Stimulated activated CD4-positive, alpha-beta T cell treated with anti-CD3 and anti-CD28 coated beads, Interleukin-4, amount 100 ng/mL, for 1 hour (primary cell): ENCODE results near the gene TNIP1.

ENCODE experiments used
- DNase-seq: peaks from one replicate; pipeline ENCODE4 v3.0.0-alpha.2; 2020

The TNIP1 gene

GRCh38 chr5:151037561-151038411 is 43.0 kb downstream of the TNIP1 start:
- DNase-seq, result no peak

DNA sequence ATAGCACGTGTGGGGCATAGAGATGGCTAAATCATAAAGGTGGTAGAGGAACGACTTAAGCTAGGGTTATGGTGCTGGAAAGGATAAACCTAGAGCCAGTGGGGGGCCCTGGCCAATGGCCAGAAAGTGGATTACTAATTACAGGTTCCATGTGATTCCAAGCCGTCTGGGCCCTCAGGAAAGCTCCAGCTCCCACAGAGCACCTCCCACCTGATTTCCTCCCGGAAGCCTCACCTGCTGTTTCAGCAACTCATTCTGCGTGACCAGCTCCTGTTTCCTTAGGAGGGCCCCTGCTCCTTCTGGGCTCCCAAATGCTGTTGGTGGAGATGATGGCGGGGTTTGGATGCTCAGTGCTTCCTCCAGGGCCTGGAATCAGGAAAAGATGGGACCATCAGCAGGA is 44.3 kb downstream of the TNIP1 start:
- DNase-seq, result no peak

DNA sequence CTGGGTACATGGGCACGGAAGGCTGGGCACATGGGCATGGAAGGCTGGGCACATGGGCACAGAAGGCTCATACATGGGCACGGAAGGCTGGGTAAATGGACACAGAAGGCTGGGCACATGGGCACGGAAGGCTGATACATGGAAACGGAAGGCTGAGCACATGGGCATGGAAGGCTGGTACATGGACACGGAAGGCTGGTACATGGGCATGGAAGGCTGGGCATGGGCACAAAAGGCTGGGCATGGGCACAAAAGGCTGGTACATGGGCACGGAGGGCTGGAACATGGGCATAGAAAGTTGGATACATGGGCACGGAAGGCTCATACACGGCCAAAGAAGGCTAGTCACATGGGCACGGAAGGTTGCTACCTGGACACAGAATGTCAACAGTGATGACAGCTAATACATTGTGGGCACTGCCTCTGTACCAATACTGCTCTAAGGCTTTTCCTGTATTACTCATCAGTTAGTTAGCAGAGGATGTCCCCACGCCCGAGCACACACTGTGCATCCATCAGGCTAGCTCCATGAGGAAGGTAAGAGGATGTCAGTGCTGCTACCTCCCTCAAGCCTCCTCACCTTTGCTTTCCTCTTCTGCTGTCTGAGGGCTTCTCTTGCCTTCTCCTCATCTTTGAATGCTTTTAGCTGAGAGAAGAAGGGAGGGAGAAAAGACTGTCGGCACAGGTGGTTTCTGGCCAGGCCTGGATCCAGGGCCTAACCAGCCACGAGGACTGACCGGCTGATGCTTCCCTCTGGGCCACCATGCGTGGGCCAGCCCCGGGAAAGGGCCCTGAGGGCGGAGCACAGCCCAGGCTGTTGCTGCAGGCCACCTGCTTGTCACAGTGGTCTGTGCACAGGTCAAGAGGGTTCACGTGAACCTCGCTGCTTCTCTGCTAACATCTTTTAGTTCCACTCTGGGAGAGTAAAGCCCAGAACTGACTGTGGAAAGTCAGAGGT is 46.1 kb downstream of the TNIP1 start:
- no peak for DNase-seq

GRCh38 chr5:151033217-151033934 is 47.5 kb downstream of the TNIP1 start:
- no peak for DNase-seq

GRCh38 chr5:151031554-151031953 is 49.3 kb downstream of the TNIP1 start:
- DNase-seq, result no peak

- DNase-seq, result no peak
Observed at GRCh38 chr5:151030379-151030778, 50.5 kb downstream of the TNIP1 start.

GRCh38 chr5:151030056-151030336 is 50.8 kb downstream of the TNIP1 start:
- DNase-seq, result no peak

- no peak for DNase-seq
Observed at GRCh38 chr5:151029179-151030055, 51.4 kb downstream of the TNIP1 start.

- no peak for DNase-seq
Observed at GRCh38 chr5:151028717-151029116, 52.1 kb downstream of the TNIP1 start.

DNA sequence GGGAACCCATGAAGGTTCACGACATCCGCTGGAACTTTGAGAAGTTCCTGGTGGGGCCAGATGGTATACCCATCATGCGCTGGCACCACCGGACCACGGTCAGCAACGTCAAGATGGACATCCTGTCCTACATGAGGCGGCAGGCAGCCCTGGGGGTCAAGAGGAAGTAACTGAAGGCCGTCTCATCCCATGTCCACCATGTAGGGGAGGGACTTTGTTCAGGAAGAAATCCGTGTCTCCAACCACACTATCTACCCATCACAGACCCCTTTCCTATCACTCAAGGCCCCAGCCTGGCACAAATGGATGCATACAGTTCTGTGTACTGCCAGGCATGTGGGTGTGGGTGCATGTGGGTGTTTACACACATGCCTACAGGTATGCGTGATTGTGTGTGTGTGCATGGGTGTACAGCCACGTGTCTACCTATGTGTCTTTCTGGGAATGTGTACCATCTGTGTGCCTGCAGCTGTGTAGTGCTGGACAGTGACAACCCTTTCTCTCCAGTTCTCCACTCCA is 52.8 kb downstream of the TNIP1 start:
- no peak for DNase-seq

DNA sequence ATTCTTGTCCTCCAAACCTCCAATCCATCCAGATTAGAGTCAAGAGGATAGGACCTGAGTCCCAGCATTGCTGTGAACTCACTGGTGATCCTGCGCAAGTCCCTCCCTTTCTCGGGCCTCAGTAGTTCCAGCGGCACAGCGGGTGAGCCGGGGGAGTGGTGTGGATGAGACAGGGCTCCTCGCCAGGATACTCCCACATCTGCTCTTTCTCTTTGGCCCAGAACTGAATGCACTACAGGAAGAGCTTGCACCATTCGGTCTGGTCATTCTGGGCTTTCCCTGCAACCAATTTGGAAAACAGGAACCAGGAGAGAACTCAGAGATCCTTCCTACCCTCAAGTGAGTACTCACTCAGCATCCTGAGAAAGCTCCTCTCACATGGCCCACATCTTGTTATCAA is 54.2 kb downstream of the TNIP1 start:
- no peak for DNase-seq

DNA sequence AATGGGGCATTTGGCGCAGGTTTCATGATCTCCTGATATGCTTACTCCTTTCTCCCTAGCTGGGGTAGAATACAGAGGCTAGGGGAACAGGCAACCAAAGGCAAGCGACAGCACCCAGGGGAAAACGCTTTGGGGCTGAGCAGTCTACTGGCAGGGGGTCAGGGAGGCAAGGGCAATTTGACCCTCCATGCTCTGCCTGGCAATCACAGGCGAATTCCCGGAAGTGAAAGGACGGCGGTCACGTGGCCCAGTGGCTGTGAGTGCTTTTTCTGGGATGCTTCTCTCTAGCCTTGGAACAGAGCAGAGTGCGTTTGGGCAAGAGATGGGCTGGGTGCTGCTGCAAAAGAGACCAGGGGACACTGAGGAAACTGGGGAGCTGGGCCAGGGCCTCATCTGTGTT is 54.7 kb downstream of the TNIP1 start:
- no peak for DNase-seq

GRCh38 chr5:151025250-151025606 is 55.6 kb downstream of the TNIP1 start:
- no peak for DNase-seq

DNA sequence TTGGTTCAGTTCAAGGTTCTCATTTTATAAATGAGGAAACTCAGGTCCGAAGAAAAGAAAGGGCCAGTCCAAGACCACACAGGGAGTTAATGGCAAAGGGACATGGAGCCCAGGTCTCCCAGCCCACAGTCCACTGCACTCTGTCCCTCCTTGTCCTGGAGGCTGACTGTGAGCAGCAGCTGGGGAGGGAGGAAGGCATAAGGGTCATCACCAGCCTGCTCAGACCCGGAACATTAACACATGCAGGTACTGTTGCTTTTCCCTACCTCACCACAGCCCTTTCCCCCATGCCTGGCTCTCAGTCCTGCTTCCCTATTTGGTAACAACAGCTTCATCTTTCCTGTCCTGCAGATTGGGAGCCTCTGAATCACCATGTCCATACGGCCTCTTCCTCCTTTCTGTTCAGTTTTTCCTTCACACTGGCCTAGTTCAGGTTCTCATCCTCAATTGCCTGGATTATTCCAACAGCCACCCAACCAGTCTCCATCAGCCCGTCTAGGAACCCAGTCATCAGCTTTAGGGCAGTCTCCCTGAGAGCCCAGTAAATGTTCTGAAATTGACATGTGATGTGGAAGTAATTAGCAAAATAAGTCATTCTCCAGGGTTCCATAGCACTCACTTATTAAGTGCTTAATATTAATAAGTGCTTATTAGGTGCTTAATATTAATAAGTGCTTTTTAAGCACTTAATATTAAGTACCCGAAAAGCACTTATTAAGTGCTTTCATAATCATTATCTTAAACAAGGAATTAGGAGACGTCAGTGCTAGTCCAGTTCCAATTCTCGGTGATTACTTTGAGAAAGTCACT is 56.2 kb downstream of the TNIP1 start:
- no peak for DNase-seq

GRCh38 chr5:151023651-151024050 is 57.2 kb downstream of the TNIP1 start:
- no peak for DNase-seq

DNA sequence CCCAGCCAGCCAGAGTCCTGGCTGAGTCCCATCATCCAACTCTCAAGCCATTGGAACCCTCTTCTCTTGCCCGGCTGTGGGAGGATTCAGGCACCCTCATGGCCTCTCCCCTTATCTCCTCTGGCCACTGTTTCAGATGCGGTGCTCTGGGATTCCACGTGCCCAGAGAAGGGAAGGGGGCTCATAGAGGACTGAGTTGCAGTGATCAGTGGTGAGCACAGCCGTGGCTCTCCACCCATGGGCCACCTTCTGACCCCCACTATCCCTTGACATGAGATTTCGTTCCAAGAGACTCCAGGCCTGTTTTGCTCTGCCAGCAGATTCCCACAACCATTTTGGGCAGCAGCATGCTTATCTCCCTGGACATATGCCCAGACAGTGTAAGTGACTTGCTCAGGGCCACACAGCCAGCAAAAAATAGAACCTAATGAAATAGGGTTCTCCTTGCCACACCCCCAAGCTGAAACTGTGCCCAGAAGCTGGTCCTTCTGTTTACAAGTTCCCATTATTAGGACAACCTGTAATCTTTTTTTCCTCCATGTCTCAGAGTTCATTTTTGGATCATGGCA is 57.7 kb downstream of the TNIP1 start:
- DNase-seq, result no peak

DNA sequence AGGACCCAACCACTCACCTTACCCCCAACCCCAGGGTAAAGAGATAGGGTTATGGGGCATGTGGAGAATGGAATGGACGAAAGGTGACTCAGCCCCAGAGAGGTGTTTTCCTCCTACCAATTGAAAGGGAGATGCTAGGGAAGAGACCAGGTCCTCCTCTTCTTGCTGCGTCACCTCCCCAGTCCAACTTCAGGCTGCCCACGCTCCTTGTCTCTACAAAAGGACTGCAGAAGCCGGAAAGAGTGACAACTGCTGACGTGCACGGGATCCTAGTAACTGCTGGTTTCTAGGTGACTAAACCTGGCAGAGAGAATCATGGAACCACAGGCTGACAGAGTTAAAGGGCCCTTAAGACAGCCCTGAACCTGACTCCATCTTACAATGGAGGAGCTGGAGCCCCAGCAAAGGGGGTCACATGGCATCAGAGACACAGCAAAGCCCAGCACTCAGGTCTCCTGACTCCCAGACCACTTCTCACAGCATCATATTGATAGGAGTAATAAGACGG is 58.3 kb downstream of the TNIP1 start:
- no peak for DNase-seq

DNA sequence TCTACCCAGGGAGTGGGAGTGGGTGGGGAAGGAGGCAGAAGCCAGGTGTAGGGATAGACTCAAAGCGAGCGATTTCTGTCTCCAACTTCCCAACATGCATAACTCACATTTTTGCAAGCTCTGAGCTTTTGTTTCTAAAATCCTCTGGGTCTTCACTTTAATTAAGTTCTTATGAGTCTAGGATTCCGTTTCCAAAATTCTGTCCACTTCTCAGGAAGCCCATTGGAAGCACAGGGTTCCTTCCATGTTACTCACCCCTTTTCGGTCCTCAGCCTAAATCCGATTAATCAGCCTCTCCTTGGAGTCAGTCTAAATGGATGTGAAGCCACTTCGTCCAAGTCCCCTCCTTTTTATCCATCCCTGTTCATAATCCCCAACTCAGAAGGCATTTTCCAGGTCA is 59.1 kb downstream of the TNIP1 start:
- no peak for DNase-seq

DNA sequence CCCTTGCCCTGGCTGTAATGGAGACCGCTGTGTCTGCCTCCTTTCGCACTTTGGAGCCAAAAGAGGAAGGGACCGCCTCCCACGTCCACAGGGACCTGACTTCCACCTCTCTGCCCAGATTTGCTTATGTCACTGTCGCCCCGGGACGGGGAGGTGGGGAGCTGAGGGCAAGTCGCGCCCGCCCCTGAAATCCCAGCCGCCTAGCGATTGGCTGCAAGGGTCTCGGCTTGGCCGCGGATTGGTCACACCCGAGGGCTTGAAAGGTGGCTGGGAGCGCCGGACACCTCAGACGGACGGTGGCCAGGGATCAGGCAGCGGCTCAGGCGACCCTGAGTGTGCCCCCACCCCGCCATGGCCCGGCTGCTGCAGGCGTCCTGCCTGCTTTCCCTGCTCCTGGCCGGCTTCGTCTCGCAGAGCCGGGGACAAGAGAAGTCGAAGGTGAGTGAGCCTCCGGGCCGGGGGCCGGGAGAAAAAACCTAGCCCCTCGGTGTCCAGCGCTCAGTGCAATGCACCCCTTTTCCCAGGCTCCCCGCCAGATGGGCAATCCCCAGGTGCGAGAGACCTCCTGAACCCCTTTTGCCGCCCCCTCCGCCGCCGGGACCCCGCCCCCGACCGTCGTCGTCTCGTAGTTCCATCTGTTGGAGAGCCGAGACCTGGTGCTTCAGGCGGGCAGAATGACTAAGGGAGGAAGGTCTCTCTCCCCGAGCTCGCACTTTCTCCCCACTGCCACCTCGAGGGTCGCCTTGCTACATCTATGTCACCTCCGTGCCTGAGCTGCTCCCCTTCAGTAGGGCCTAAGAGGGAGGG is 60.3 kb downstream of the TNIP1 start, which contains the start of gene GPX3:
Gene GPX3, plus strand, starts transcription at position 288 of the 807 bp plus-strand sequence. Its CDS starts 64 bp downstream, at position 352.
- DNase-seq, result peak; percentile 34

DNA sequence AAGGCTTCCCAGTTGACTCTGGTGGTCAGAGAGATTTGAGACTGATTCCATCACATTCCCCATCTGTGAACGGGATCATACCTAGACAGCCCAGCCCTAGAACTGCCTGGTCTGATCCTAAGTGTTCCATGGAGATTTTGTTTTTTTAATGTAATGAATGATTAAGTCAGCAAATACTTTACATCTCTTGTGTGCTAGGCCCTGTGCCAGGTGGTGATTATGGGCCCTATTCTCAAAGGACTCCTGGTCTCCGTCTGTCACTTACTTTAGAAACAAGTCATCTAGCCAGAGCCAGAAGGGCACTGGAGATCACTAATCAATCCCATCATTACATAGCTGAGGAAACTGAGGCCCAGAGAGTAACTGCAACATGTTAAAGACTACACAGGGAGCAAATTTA is 61.5 kb downstream of the TNIP1 start:
- no peak for DNase-seq
